LNCAP (cell line): ENCODE measurements around the gene PPP1R13L.
A peak's percentile ranks its signal among the peaks of the same experiment; 100 is the strongest.

Experiments
- TF ChIP-seq, protein P1 (sequence below): fragments of 450-650 bp; IDR thresholded peaks from 2 replicates; pipeline ENCODE4 v1.5.1; 2017; ENCODE audit warnings: mild to moderate bottlenecking

PPP1R13L gene

DNA sequence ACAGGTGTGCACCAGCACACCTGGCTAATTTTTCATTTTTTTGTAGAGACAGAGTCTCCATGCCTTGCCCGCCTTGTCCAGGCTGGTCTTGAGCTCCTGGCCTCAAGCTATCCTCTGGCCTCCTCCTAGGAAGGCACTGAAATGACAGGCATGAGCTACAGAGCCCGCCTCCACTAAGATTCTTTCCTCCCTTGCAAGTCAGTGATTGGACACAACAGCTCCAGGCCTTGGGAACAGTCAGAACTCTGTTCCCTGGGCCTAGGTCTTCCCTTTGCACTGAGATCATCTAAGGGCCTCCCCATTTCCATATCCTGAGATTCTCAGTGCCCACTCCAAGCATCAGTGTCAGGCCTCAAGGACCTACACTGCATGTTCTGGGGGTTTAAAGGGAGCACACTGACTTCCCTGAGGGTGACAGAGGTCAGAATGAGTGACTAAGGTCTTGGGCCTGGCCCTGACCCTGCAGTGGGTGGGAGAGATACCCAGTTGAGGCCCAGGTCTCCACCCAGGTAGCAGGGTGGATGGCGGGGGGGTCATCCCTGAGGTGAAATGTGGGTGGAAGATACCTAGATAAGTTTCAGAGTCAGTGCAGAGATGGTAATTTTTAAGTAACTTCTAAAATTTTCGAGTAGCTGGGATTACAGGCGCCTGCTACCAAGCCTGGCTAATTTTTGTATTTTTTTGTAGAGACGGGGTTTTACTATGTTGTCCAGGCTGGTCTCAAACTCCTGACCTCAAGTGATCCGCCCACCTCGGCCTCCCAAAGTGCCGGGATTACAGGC, 36.2 kb upstream of the PPP1R13L start:
- TF ChIP-seq, protein P1, sequence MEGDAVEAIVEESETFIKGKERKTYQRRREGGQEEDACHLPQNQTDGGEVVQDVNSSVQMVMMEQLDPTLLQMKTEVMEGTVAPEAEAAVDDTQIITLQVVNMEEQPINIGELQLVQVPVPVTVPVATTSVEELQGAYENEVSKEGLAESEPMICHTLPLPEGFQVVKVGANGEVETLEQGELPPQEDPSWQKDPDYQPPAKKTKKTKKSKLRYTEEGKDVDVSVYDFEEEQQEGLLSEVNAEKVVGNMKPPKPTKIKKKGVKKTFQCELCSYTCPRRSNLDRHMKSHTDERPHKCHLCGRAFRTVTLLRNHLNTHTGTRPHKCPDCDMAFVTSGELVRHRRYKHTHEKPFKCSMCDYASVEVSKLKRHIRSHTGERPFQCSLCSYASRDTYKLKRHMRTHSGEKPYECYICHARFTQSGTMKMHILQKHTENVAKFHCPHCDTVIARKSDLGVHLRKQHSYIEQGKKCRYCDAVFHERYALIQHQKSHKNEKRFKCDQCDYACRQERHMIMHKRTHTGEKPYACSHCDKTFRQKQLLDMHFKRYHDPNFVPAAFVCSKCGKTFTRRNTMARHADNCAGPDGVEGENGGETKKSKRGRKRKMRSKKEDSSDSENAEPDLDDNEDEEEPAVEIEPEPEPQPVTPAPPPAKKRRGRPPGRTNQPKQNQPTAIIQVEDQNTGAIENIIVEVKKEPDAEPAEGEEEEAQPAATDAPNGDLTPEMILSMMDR = no peak

DNA sequence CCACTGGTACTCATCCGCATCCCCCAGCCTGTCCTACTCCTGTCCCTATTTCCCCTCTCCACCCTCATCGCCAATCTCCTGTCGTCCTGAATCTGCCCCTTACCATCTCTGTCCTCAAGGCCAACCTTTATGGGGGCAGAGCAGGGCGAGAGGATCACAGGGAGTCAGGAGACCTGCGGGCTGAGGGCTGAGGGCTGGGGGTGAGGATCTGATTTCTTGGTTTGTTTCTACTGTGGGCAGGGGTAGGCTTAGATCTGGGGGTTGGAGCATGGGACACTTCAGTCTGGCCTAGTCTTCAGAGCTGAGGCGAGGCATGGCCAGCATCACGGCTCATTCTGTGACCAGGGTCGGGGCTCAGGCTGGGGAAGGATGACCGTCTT, 35.4 kb upstream of the PPP1R13L start:
- TF ChIP-seq, protein P1 = no peak

DNA sequence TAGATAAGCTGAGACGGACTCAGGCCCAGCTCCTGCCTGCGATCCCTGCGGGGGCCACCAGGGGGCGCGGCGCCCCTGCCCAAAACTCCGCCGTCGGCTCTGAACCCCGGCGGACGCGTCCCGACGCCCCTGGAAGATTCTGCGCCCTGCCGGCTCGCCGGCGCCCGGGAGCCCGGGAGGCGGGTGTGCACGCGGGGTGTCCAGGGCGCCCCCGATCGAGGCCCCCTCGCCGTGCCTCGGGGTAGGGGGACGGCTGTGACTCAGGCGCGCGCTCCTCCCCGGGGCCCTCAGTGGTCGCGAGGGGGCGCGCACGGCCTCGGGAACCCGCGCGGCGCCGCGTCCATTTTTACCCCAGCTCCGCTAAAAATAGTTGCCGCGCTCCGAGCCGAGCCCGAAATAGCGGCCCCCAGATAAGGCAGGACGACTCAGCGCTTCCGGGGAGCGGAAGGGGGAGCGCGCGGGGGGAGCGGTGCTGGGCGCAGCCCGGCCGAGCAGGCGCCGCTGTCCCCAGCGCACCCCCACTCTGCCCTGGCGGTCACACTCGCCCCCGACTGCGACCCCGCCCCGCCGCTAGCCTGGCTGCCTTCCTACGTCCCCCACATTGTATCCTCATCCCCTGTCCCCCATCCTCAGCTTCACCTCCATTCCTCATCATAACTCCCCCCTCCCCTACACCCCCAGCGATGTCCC, 34.8 kb upstream of the PPP1R13L start:
- TF ChIP-seq, protein P1 = peak; percentile 79

DNA sequence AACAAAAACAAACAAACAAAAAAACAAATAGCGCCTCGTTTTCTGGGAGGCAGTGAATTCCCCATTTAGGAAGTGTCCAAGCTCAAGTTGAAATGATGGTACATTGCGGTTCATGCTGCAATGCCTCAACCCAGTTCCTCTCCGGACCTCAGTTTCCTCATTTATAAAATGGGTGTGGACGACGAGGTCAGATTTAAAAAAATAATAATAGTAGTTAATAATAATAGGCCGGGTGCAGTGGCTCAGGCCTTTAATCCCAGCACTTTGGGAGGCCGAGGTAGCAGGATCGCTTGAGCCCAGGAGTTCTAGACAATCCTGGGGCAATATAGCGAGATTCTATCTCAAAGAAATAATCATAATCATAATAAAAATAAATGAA, 34.3 kb upstream of the PPP1R13L start:
- TF ChIP-seq, protein P1 = no peak

DNA sequence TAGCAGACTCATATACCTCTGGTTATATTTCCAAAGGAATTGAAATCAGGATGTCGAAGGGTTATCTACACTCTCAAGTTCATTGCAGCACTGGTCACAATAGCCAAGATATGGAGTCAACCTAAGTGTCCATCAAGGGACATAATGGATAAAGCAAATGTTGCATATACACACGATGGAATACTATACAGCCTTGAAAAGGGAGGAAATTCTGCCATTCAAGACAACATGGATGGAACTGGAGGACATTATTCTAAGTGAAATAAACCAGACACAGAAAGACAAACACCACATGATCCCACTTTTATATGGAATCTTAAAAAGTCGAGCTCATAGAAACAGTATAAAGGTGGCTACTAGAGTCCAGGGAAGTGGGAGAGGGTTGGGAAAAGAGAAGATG, 32.5 kb upstream of the PPP1R13L start:
- TF ChIP-seq, protein P1 = no peak

DNA sequence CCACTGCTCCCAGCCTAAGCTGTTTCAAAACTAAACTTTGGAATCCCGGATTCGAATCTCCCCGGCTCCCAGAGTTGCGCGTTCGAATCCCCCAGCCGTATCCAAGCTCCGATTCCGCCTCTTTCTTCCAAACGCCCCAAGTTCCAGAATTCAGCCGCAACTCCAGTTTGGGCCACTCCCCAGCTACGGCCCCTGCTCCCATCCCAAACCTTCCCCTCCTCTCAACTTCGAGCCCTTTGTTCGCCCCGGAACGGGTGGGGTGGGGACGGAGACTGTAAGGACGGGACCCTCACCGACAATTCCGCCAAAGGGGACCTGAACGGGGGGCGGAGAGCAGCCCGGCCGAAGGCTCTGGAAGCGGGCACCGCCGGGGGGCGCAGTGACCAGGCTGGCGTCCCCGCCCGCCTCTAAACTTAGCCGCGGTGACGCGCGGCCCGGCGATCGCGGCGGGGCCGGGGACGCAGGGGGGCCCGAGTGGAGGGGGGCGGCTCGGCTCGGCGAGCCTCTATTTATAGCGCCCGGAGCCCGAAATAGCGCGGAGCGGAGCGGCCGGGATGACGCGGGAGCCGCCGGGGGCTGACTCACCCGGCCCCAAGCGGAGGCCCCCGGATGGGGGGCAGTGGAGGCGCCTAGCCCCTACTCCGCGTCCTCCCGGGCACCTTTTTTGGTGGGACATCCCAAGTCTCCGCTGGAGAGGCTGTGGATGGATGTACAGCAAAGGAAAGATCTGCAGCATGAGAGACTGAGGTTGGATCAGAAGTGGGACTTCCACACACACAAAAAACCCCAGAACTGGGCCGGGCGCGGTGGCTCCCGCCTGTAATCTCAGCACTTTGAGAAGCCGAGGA, 23.7 kb upstream of the PPP1R13L start:
- TF ChIP-seq, protein P1 = no peak

DNA sequence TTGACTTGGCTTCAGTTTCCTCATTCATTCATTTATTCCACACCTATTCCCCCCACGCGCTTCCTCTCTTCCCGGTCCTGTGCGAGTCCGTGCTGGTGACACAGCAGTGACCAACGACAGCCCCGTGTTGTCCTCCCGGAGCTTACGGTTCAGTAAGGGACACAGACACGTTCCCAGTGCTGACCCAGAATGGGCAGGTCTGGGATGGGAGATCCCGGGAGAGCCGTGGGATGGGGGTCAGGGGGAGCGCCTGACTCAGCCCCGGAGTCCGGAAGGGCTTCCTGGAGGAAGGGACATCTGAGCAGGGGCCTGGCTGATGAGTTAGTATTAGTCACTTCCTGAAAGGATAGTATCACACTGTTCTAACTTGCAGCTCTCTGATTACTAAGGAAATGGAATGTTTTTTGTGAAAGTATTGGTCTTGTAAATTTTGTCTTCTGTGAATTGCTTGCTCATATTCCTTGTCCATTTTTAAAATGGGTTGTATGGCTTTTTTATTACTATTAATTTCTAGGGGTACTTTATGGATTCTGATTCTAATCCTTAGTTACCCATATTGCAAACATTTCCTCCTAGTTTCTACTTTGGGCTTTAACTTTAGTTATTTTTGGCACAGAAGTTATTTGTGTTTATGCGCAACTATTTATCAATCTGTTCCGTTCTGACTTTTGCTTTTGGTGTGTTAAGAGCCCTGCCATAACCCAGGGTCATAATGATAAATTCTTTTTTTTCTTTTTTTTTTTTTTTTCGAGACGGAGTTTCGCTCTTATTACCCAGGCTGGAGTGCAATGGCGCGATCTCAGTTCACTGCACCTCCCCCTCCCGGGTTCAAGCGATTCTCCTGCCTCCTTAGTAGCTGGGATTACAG, 19.6 kb upstream of the PPP1R13L start:
- TF ChIP-seq, protein P1 = no peak
